ENCODE measurements around the gene IQGAP3.
A peak's percentile ranks its signal among the peaks of the same experiment; 100 is the strongest.
"Not testable (repeated sequence)": the region's sequence is repeated elsewhere in the genome, so short reads cannot be mapped to it uniquely, and the experiment has no call there.

The IQGAP3 gene

DNA sequence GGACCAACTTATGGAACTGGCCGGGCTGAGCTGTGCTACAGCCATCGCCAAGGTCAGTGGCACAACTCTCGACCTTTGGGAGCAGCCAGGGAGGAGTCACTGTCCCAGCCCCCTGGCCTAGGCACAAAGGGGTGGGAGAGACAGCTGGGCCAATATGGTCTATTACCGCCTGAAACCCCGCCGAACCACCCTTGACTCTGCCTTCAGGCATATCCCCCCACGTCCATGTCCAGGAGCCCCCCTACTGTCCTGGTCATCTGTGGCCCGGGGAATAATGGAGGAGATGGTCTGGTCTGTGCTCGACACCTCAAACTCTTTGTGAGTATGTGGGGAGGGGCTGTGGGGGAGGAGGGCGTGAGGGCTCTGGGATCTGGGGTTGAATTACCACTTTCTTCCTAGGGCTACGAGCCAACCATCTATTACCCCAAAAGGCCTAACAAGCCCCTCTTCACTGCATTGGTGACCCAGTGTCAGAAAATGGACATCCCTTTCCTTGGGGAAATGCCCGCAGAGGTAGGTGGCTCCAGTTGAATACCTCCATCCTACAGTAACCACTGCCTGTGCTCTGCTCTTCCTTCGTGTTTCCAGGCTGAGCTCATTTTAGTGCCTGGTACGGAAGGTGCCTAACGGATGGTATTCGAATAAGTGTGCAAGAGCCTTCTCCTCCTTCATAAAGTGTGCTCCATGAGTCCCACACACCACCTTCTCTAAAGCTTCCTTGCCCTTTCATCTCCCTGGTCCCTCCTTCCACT, 20.0 kb upstream of the IQGAP3 start:
- no peak for DNase-seq

GRCh38 chr1:156591432-156592157, 19.2 kb upstream of the IQGAP3 start, which contains the start of gene NAXE:
TSS of gene NAXE (plus strand) at chr1:156591776. CDS start at chr1:156591805, 29 bp downstream.
- DNase-seq, result peak; percentile 23

DNA sequence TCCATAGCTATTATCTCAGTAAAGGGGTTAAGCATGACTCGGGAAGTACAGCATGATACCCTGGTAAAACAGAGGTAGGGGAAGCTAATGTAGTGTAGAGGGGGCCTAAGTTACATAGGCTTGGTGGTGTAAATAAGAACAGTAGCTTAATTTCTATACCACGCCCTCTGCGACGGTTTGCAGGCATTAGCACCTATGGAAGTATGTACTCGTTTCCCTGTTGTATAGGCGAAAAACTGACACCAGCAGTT, 18.7 kb upstream of the IQGAP3 start:
- DNase-seq, result no peak

GRCh38 chr1:156590326-156591180, 18.2 kb upstream of the IQGAP3 start:
- DNase-seq, result no peak

DNA sequence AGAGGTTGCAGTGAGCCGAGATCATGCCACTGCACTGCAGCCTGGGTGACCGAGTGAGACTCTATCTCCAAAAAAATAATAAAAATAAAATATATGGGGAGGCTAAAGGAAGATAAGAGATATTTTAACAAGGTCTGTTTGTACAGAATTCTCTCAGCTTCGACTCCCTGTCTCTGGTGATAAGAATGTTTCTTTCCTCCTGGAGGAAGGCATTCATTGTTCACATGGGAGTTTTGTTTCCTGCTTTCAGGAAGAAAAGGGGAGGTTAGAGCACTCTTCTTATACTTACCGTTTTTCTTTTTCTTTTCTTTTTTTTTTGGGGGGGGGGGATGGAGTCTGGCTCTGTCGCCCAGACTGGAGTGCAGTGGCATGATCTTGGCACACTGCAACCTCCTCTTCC, 17.2 kb upstream of the IQGAP3 start:
- no peak for DNase-seq

DNA sequence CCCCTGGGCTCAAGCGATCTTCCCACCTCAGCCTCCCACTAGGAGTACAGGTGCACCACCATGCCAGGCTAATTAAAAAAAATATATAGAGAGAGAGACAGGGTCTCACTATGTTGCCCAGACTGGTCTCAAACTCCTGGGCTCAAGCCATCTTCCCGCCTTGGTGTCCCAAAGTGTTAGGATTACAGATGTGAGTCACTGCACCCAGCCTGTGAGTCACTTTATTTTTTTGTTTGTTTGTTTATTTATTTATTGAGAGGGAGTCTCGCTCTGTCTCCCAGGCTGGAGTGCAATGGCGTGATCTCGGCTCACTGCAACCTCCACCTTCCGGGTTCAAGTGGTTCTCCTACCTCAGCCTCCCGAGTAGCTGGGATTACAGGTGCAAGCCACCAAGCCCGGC, 15.6 kb upstream of the IQGAP3 start:
- DNase-seq, result not testable (repeated sequence)

- no peak for DNase-seq
Observed at GRCh38 chr1:156586892-156587477, 14.6 kb upstream of the IQGAP3 start.

- no peak for DNase-seq
Observed at GRCh38 chr1:156586323-156586722, 14.0 kb upstream of the IQGAP3 start.

DNA sequence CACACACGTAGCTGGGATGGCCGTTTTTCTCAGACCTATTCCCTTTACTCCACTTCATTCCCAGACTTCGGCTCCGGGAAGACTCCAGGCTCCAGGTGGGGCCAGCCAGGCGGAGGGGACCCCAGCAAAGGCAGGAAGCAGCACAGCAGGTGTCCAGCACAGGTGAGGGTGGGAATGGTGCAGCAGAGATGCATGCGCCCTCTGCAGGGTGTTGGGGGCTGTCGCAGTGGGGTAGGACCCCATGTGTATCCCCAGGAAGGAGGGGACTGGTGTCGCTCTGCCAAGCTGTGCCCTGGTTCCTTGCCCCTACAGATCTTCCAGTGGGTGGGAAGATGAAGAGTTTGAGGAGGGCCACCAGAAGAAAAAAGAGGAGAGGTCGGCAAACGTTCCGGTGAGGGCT, 12.4 kb upstream of the IQGAP3 start:
- no peak for DNase-seq

DNA sequence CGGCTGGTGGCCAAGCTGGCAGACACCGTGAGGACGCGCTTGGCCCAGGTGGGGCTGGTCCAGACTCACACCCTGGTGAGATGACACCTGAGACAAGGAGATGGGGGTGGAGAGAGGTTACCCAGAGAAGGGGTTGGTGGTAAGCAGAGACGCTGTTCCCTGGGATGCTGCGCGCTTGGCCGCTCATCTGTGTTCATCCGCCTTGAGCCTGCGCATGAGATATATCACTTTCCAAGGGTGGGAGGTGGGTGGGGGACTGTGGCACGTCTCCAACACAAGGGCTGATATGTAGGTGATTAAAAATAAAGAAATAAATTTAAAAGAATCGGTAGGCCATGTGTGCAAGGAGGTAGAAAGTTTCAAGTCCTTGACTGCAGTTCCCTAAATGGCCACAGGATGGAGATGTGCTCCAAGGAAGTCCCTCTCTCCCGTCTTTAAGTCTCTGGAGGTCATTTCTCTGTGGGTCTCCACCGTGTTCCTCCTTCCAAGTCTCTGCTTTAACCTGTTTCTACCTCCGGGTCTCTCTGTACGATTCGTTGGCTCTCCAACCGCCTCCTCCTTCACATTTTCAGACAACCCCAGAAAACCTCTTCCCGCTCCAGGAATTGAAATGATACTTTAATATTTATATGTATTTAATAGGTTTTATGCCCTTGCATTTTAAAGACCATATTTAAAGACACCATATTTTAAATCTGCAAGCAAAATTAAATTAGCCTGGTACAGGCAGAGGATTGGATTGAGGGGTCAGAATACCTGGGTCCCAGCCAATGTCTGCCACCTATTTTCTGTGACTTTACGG, 11.7 kb upstream of the IQGAP3 start:
- DNase-seq, result peak; percentile 30

DNA sequence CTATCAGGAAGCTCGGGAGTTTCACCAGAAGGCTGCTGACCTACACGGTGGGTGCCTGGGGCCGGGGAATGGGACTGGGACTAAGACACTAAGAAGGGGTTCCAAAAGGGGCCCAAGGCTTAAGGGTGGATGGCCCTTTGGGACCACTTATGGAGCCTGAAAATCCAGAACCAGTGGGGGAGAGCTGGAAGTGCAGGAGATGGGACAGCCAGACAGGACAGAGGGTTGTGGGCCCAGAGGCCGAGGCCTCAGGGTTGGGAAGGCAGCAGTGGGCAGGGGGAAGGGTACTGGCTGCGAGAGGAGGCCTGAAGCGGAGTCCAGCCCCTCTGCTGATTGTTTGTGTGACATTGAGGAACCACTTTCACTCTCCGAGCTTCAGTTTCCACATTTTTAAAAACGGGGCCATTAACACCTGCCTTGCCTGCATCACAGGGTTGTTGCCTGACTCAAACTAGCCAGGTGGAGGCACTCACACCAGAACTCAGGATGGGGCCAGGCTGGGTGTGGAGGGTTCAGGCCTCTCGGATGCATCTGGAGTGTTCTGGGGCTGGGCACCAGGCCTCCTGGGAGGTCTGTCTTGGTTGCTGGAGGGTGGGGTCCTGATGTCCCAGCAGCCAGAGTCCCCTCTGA, 10.1 kb upstream of the IQGAP3 start:
- DNase-seq, result no peak

DNA sequence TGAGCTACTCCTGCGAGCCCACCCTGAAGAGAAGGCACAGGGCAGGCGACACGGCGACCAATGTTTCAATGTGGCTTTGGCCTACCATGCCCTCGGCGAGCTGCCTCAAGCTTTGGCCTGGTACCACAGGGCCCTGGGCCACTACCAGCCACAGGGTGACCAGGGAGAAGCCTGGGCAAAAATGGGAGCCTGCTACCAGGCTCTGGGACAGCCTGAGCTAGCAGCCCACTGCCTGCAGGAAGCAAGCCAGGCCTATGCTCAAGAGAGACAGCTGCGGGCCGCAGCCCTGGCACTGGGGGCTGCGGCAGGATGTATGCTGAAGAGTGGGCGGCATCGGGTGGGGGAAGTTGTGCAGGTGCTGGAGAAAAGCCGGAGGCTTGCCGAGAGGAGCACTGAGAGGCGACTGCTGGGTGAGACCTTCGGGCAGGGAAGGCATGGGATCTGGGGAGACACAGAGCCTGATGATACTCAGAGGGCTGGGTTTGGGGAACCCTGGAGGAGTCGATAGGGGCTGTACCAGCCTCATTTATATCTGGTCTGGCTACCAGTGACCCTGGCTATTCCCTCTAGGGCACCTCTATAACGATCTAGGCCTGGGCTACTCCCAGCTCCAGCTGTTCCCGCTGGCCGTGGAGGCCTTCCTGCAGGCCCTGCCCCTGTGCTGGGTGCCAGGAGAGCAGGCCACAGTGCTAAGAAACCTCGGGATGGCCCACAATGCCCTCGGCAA, 9.5 kb upstream of the IQGAP3 start:
- DNase-seq, result no peak

GRCh38 chr1:156579472-156579871, 7.1 kb upstream of the IQGAP3 start, which contains the start of gene TTC24:
TSS of gene TTC24 (plus strand) at chr1:156579723. CDS start at chr1:156581365, 1,642 bp downstream.
- no peak for DNase-seq

GRCh38 chr1:156578055-156578454, 5.7 kb upstream of the IQGAP3 start:
- DNase-seq, result no peak

- peak; percentile 93 for DNase-seq
Observed at GRCh38 chr1:156577550-156577949, 5.2 kb upstream of the IQGAP3 start.

DNA sequence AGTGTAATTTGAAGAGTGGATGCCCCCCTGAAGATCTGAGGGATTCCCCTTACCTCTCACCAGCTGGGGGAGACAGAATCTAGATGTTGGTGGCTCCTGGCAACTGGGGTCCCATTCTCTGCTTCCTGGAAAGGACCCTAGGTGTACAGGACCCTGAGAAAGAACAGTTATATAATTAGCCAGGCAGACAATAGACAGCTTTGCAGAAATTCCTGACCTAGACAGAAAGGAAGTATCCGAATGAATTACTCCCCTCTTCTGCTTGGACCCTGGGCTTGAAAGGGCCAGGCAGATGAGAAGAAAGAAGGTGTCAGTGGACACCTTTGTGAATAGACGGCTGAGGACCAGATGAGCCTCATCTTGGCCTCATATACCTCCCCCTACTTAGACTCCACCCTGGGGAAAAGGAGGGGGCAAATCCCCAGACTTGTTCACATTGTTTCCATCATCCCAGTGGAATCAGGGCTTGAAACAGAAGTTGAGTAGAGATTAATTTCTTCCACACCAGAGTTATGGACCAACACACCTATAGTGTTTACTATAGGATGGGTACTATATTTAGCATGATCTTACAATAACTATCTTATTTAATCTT, 1.8 kb upstream of the IQGAP3 start:
- no peak for DNase-seq

- DNase-seq, result no peak
Observed at GRCh38 chr1:156572663-156573018, 276 bp upstream of the IQGAP3 start.

GRCh38 chr1:156571261-156571852, 1.0 kb downstream of the IQGAP3 start:
- no peak for DNase-seq

- DNase-seq, result no peak
Observed at GRCh38 chr1:156566436-156566835, 5.9 kb downstream of the IQGAP3 start.

GRCh38 chr1:156565519-156565918, 6.8 kb downstream of the IQGAP3 start:
- no peak for DNase-seq

All from NCI-H2081 treated with DMSO at 0.1 percent for 48 hours (cell line).